Measurements from ENCODE around the gene CUL2.
"Not testable (repeated sequence)": the region's sequence is repeated elsewhere in the genome, so short reads cannot be mapped to it uniquely, and the experiment has no call there.

The CUL2 gene

DNA sequence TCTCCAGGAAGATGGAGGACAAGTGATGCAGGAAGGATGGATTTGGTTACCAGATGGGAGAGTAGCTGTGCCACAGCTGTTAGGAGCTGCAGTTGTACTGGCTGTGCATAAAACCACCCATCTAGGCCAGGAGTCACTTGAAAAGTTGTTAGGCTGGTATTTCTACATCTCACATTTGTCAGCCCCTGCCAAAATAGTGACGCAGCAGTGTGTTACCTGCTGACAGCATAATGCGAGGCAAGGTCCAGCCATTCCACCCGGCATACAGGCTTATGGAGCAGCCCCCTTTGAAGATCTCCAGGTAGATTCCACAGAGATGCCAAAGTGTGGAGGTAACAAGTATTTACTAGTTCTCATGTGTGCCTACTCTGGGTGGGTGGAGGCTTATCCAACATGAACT is 116.4 kb downstream of the CUL2 start:
- DNase-seq, result peak; percentile 25

DNA sequence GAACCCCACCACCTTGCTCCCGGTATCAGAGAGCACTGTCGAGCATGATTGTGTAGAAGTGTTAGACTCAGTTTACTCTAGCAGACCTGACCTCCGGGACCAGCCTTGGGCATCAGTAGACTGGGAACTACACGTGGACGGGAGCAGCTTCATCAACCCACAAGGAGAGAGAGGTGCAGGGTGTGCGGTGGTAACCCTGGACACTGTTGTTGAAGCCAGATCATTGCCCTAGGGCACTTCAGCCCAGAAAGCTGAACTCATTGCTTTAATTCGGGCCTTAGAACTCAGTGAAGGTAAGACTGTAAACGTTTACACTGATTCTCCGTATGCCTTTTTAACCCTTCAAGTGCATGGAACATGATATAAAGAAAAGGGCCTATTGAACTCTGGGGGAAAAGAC is 117.0 kb downstream of the CUL2 start:
- DNase-seq, result not testable (repeated sequence)

DNA sequence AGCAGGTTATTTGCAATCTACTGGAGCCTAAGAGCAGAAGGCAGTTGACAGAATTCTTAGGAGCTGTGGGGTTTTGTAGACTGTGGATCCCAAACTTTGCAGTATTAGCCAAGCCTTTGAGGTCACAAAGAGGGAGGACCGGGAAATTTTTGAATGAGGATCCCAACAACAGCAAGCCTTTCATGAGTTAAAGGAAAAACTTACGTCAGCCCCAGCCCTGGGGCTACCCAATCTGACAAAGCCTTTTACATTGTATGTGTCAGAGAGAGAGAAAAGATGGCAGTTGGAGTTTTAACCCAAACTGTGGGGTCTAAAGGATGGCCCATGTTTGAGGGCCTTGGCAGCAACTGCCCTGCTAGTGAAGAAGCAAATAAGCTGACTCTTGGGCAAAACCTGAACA is 117.5 kb downstream of the CUL2 start:
- not testable (repeated sequence) for DNase-seq

DNA sequence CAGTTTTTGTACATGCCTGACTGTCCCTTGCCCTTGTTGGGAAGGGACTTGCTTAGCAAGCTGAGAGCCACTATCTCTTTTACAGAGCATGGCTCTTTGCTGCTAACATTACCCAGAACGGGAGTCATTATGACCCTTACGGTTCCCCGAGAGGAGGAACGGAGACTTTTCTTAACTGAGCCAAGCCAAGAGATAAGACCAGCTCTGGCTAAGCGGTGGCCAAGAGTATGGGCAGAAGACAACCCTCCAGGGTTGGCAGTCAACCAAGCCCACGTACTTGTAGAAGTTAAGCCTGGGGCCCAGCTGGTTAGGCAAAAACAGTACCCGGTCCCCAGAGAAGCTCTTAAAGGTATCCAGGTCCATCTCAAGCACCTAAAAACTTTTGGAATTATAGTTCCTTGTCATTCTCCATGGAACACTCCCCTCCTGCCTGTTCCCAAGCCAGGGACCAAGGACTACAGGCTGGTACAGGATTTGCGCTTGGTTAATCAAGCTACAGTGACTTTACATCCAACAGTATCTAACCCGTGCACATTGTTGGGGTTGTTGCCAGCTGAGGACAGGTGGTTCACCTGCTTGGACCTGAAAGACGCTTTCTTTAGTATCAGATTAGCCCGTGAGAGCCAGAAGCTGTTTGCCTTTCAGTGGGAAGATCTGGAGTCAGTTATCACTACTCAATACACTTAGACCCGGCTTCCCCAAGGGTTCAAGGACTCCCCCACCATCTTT is 118.4 kb downstream of the CUL2 start:
- not testable (repeated sequence) for DNase-seq

DNA sequence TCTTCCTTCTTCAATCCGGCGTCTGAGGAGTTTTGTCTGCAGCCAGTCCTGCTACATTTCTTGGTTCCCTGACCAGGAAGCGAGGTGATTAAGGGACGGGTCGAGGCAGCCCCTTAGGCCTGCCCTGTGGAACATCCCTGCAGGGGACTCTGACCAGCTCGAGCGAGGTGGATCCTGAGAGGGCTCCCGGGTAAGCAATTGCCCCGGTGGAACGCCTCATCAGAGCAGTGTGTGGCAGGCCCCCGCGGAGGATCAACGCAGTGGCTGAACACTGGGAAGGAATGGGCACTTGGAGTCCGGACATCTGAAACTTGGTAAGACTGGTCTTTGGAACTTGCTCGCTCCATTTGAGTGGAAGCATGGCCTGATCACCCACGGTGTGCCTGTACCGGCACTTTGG is 121.0 kb downstream of the CUL2 start:
- no peak for DNase-seq

DNA sequence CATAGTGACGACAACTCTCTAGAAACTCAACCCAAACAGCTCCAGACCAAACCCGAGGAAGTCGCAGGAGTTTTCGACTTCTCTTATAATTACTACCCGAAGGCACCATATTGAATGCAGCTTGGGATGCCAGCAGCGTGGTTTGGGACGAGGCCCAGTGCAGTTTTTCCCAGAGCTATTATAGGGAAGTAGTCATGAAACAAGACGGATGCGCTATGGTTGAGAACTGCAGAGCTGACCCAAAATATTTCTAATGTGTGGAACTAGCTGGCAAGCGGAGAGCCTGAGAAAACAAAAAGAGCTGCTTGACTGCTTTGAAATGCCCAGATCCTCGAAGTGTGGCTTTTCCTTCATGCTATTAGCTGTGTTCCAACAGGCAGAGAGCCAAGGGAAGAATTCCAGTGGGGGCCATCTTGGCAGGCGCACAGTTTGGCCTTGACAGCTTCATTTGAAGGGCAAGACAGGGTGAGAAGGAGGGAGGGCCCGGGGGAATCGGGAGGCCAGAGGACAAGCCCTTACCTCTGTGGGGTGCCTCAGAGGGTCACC is 122.7 kb downstream of the CUL2 start:
- no peak for DNase-seq

DNA sequence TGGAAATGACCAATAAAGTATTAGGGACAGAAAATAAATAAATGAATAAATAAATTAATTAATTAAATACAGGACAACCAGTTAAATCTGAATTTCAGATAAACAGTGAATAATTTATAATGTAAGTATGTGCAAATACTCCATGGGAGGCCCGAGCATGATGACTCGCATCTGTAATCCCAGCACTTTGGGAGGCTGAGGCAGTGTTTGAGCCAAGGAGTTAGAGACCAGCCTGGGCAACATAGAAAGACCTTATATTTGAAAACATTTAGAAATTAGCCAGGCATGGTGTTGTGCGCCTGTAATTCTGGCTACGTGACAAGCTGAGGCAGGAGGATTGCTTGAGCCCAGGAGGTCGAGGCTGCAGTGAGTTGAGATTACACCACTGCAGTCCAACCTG is 123.7 kb downstream of the CUL2 start:
- no peak for DNase-seq

DNA sequence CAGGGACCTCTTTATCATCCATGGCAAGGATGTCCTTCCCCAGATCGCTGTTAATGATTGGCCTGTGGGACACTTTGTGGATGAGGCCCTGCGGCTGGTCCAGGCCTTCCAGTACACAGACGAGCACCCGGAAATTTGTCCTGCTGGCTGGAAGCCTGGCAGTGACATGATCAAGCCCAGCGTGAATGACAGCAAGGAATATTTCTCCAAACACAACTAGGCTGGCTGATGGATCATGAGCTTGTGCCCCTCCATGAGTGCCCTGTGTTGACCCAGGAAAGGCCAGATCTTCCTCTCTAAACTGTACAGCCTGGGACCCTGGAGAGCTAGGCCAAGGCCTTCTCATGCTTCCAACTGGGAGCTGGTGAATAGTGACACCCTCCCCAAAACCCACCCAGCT is 124.1 kb downstream of the CUL2 start:
- no peak for DNase-seq

DNA sequence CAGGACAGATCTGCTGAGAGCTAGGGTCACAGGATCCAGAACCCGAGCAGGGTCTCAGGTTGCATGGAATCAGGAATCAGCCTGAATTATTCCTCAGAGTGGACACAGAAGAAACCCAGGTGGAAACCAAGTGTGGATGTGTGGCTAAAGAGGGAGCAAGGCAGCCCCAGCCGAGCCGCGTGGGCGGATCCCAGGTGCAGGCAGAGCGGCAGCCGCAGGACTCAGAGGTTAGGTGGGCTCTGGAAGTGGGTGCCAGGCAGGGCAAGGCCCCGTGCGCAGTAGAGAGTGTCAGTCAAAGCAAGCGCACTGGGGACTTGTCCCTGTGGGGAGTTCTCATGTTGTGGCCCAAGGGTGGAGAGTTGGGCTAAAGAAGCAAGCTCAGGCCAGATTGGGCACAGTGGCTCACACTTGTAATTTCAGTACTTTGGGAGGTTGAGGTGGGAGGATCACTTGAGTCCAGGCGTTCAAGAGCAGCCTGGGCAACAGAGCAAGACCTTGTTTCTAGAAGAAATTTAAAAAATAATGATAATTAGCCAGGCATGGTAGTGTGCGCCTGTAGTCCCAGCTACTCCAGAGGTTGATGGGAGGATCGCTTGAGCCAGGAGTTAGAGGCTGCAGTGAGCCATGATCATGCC is 125.9 kb downstream of the CUL2 start:
- no peak for DNase-seq

DNA sequence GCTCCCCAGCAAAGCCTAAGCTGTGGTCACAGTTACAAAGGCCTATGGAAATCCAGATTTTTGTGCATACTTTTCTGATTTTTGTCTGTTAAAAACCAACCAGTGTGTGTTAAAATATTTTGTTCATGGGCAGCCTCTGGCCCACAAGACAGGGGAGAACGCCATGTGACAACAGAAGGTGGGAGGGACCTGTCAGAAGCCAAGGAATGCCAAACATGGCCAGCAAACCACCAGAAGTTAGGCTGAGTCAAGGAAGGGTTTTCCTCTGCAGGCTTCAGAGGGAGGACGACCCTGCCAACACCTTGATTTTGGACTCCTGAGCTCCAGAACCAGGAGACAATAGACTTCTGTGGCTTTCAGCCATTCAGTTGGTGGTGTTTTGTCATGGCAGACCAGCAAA is 127.3 kb downstream of the CUL2 start:
- DNase-seq, result no peak

DNA sequence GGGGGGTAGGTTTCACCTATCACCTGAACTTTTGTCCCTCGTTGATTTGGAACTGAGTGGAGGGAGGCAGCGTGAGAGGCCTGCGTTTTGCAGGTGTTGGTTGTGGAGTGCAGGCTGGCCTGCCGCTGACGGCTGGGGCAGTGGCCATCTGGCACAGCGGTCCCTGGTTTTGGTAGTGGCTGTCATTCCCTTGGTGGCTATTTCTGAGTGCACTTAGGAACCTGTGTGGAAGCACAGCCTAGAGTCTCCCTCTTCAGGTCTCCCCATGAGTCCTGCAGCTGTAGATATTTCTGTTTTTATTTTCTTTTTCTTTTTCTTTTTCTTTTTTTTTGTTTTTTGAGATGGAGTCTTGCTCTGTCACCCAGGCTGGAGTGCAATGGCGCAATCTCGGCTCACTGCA is 129.2 kb downstream of the CUL2 start:
- DNase-seq, result no peak

DNA sequence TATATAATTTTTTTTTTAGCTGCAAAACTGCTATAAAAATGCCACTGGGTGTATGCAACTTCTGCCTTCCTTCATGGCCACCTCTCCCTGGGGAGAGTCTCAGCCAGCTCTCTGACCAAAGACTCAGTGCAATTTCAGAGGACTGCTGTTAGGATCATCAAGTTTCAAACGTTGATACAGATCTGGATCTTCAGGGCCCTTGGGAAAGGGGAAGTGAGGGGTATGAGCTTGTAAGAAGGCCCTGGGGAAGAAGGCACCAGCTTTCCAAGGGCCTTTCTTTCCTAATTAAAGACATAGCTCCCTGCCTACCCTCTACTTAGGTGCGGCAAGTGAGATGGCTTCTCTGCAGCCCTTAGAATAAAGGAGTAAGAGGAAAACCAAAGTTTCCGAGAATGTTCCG is 130.4 kb downstream of the CUL2 start:
- DNase-seq, result no peak

DNA sequence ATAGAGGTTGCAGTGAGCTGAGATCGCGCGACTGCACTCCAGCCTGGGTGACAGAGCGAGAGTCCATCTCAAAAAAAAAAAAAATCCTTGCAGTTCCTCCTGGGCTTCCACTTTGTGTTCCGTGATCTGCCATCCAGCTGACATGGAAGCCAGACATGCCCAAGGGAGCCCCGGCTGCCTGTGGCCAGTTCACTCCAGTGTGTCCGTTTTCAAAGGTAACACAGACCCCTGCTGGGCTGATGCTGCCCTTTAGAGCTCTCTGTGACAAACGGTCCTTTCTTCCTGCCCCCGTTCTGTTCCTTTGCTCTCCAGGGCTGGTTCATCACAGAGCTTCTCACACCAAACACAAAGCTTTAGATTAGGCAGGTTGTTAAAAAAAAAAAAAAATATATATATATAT is 130.8 kb downstream of the CUL2 start:
- no peak for DNase-seq

Data from NCI-H510A (cell line).